GM19395 (cell line): ENCODE measurements around the gene FHIT.
"Not testable (repeated sequence)": the region's sequence is repeated elsewhere in the genome, so short reads cannot be mapped to it uniquely, and the experiment has no call there.

Experiments
- ATAC-seq: cut with Tn5 transposase; IDR thresholded peaks from one replicate; pipeline ENCODE4 v1.9.1; 2021; ENCODE audit warnings: mild to moderate bottlenecking, moderate library complexity; ENCODE audit not compliant: unreplicated experiment

FHIT gene

GRCh38 chr3:61065451-61066011, 185.7 kb downstream of the FHIT start:
- no peak for ATAC-seq

- ATAC-seq: no peak
Measured at GRCh38 chr3:61061092-61061723, 190.0 kb downstream of the FHIT start.

GRCh38 chr3:61060411-61060861, 190.8 kb downstream of the FHIT start:
- ATAC-seq: no peak

GRCh38 chr3:61058836-61059235, 192.4 kb downstream of the FHIT start:
- no peak for ATAC-seq

- ATAC-seq: no peak
Measured at GRCh38 chr3:61057464-61057863, 193.8 kb downstream of the FHIT start.

- ATAC-seq: no peak
Measured at GRCh38 chr3:61055447-61055846, 195.8 kb downstream of the FHIT start.

- ATAC-seq: no peak
Measured at GRCh38 chr3:61053781-61054496, 197.3 kb downstream of the FHIT start.

- ATAC-seq: no peak
Measured at GRCh38 chr3:61052851-61053250, 198.4 kb downstream of the FHIT start.

GRCh38 chr3:61051666-61052065, 199.6 kb downstream of the FHIT start:
- no peak for ATAC-seq

GRCh38 chr3:61045169-61045568, 206.1 kb downstream of the FHIT start:
- ATAC-seq: not testable (repeated sequence)

GRCh38 chr3:61043156-61043555, 208.1 kb downstream of the FHIT start:
- ATAC-seq: no peak

- no peak for ATAC-seq
Measured at GRCh38 chr3:61040618-61041017, 210.6 kb downstream of the FHIT start.

GRCh38 chr3:61035573-61035972, 215.7 kb downstream of the FHIT start:
- no peak for ATAC-seq

GRCh38 chr3:61032991-61033390, 218.3 kb downstream of the FHIT start:
- ATAC-seq: no peak

- no peak for ATAC-seq
Measured at GRCh38 chr3:61031503-61031902, 219.7 kb downstream of the FHIT start.

GRCh38 chr3:61030469-61031035, 220.7 kb downstream of the FHIT start:
- no peak for ATAC-seq

- ATAC-seq: no peak
Measured at GRCh38 chr3:61029194-61029593, 222.1 kb downstream of the FHIT start.

- ATAC-seq: no peak
Measured at GRCh38 chr3:61018807-61019206, 232.4 kb downstream of the FHIT start.

- ATAC-seq: not testable (repeated sequence)
Measured at GRCh38 chr3:61017028-61017427, 234.2 kb downstream of the FHIT start.

GRCh38 chr3:61015859-61016258, 235.4 kb downstream of the FHIT start:
- ATAC-seq: no peak

GRCh38 chr3:61015408-61015807, 235.8 kb downstream of the FHIT start:
- no peak for ATAC-seq

- no peak for ATAC-seq
Measured at GRCh38 chr3:61008998-61009380, 242.3 kb downstream of the FHIT start.
